Epithelial cell of esophagus (primary cell): Measurements from ENCODE around the gene TTC16.

Source experiments
- DNase-seq: peaks from one replicate; pipeline ENCODE4 v3.0.0; 2010; ENCODE audit warnings: low read depth
- H3K4me3 ChIP-seq: 2 replicates; pipeline ENCODE4 v1.5.1; 2011; ENCODE audit warnings: mild to moderate bottlenecking, low read length, control low read depth
- TF ChIP-seq, protein P1 (sequence below): IDR thresholded peaks from 2 replicates; pipeline ENCODE4 v1.5.1; 2011; ENCODE audit warnings: low read depth, mild to moderate bottlenecking, low read length, control low read depth, inconsistent platforms; ENCODE audit not compliant: insufficient read depth; ENCODE audit errors: missing control alignments

The TTC16 gene

GRCh38 chr9:127741831-127742434 lies 26.1 kb downstream of the TTC16 start:
- TF ChIP-seq, protein P1, sequence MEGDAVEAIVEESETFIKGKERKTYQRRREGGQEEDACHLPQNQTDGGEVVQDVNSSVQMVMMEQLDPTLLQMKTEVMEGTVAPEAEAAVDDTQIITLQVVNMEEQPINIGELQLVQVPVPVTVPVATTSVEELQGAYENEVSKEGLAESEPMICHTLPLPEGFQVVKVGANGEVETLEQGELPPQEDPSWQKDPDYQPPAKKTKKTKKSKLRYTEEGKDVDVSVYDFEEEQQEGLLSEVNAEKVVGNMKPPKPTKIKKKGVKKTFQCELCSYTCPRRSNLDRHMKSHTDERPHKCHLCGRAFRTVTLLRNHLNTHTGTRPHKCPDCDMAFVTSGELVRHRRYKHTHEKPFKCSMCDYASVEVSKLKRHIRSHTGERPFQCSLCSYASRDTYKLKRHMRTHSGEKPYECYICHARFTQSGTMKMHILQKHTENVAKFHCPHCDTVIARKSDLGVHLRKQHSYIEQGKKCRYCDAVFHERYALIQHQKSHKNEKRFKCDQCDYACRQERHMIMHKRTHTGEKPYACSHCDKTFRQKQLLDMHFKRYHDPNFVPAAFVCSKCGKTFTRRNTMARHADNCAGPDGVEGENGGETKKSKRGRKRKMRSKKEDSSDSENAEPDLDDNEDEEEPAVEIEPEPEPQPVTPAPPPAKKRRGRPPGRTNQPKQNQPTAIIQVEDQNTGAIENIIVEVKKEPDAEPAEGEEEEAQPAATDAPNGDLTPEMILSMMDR, result no peak
- peak; percentile 37 for DNase-seq
- H3K4me3 ChIP-seq, result no peak overlapping the region

- H3K4me3 ChIP-seq, result no peak overlapping the region
- TF ChIP-seq, protein P1, result no peak
- DNase-seq, result peak; percentile 72
Observed at GRCh38 chr9:127742435-127743088, 26.7 kb downstream of the TTC16 start.

DNA sequence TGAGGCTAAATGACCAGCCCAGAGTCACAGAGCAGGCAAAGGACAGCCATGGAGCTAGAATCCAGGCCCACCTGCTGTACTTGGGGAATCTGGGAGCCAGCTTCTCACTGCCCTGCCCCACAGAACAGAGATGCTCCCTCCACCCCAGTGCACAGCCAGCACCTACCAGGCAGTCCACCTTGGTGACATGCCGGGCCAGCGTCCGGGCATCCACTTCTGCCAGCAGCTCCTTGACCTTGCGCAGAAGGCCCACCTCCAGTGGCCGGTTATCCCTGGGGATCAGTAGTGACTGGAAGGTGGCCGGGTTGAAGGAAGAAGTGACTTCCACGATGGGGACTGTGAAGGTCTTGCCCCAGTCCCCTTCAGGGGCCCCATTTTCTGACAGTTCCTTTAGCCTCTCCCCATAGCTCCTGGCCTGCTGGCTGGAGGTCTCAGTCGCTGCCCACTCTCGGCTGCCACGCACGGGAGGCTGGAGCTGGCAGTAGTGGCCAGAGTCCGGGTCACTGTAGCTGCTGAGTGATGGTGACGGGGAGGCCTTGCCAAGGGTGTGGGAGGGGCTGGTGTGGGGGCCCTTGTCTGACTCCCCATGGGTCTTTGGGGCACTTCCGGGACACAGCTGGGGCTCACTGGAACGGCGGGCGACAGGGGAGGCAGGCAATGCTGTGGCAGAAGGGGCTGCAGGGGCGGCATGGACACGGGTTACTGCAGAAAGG lies 28.7 kb downstream of the TTC16 start:
- TF ChIP-seq, protein P1, result no peak
- no peak for DNase-seq
- no peak overlapping the region for H3K4me3 ChIP-seq

DNA sequence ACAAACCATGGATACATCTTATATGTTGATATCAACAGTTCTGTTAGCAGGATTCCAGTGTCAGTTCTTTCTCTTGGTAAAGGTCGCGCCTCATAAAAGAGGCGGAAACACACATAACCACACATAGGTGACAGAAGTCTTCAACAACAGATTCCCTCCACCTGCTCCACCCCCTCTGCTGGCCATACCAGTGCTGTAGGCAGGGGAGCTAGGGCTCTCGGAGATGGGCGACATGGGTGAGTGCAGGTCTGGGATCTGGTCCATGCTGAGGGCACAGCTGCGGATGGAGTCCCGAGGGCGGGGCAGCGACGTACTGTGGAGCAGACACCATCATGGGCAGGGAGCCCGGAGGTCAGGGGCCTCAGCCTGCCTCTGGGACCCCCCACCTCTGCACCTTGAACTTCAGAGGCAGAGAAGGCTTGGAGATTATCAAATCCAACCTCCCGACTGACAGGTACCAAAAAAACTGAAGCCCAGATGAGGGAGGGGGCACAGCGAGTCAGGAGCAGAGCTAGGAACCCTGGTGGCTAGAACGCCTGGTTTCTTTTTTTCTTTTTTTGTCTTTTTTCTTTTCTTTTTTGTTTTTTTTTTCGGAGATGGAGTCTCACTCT lies 31.2 kb downstream of the TTC16 start:
- TF ChIP-seq, protein P1, result no peak
- no peak overlapping the region for H3K4me3 ChIP-seq
- DNase-seq, result no peak

- no peak overlapping the region for H3K4me3 ChIP-seq
- TF ChIP-seq, protein P1, result no peak
- no peak for DNase-seq
Observed at GRCh38 chr9:127749090-127749787, 33.4 kb downstream of the TTC16 start.

GRCh38 chr9:127751269-127752054 lies 35.6 kb downstream of the TTC16 start:
- TF ChIP-seq, protein P1, result no peak
- H3K4me3 ChIP-seq, result no peak overlapping the region
- DNase-seq, result peak; percentile 41
